HepG2 (cell line): Measurements from ENCODE around the gene TRAK1. TPM values are rescaled to one million over a fixed set of nuclear protein-coding genes. Genes with fewer than 3 reads are reported as not detected.

Source experiments
- ELF4 ChIP-seq: sonication (generic); formaldehyde crosslinking; IDR thresholded peaks from 2 replicates; pipeline ENCODE4 v1.5.0; 2020; ENCODE audit warnings: missing genetic modification reagents, mild to moderate bottlenecking, moderate library complexity, borderline replicate concordance
- GABPB1 ChIP-seq: IDR thresholded peaks from 2 replicates; pipeline ENCODE4 v1.6.1; 2016; ENCODE audit warnings: mild to moderate bottlenecking, missing genetic modification reagents, moderate library complexity, missing compliant biosample characterization
- HES4 ChIP-seq: sonication (generic); formaldehyde crosslinking; IDR thresholded peaks from 2 replicates; pipeline ENCODE4 v1.9.0; 2021; ENCODE audit warnings: mild to moderate bottlenecking, missing genetic modification reagents, borderline replicate concordance
- IKZF1 ChIP-seq: fragments of 450-650 bp; IDR thresholded peaks from 2 replicates; pipeline ENCODE4 v1.7.1; 2016
- KLF11 ChIP-seq: IDR thresholded peaks from 2 replicates; pipeline ENCODE4 v1.6.1; 2016; ENCODE audit warnings: missing compliant biosample characterization
- KMT2A ChIP-seq: sonication (generic); formaldehyde crosslinking; IDR thresholded peaks from 2 replicates; pipeline ENCODE4 v1.4.0; 2020; ENCODE audit warnings: missing genetic modification reagents
- NKX3-1 ChIP-seq: sonication (generic); formaldehyde crosslinking; IDR thresholded peaks from 2 replicates; pipeline ENCODE4 v1.5.0; 2020; ENCODE audit warnings: missing genetic modification reagents
- PCBP1 ChIP-seq: fragments of 200-400 bp; formaldehyde crosslinking; IDR thresholded peaks from 2 replicates; pipeline ENCODE4 v1.6.1; 2017; ENCODE audit warnings: mild to moderate bottlenecking, low read depth, low read length, borderline replicate concordance
- PLRG1 ChIP-seq: fragments of 450-650 bp; conservative IDR thresholded peaks from 2 replicates; pipeline ENCODE4 v1.6.1; 2016
- RBFOX2 ChIP-seq: fragments of 200-400 bp; formaldehyde crosslinking; IDR thresholded peaks from 2 replicates; pipeline ENCODE4 v1.6.1; 2017; ENCODE audit warnings: low read depth, mild to moderate bottlenecking, low read length
- SALL2 ChIP-seq: sonication (generic); formaldehyde crosslinking; IDR thresholded peaks from 2 replicates; pipeline ENCODE4 v1.8.1; 2023; ENCODE audit warnings: mild to moderate bottlenecking, missing genetic modification reagents, inconsistent platforms
- ZNF543 ChIP-seq: sonication (generic); formaldehyde crosslinking; IDR thresholded peaks from 2 replicates; pipeline ENCODE4 v1.4.0; 2020; ENCODE audit warnings: mild to moderate bottlenecking, missing genetic modification reagents
- polyA plus RNA-seq, 8 experiments: library from polyadenylated mRNA; depleted of rRNA in 3 of 8; stranded (reverse) in 7 of 8; unstranded in 1 of 8; fragments of >200 nt; fragmentation: Illumina TruSeq in 4 of 8; extraction: Trizol in 4 of 8; gene quantifications; 2 replicates each; pipeline versions ENCODE4 v1.2.1 to v1.2.3, GENCODE V29; 2011 to 2016; ENCODE audit warnings: low read depth in 4 of 8, missing spikeins in 1 of 8, mixed read lengths in 1 of 8; ENCODE audit not compliant: insufficient read depth in 1 of 8
- total RNA-seq, 5 experiments: library from RNA; depleted of rRNA; stranded (reverse); fragments of >200 nt; fragmentation: Illumina TruSeq; extraction: Trizol; gene quantifications; 2 replicates each; pipeline ENCODE4 v1.2.3, GENCODE V29; 2016; ENCODE audit warnings: low read depth in 1 of 5
- TF ChIP-seq, protein P1 (sequence below): sonication (generic); formaldehyde crosslinking; IDR thresholded peaks from 2 replicates; pipeline ENCODE4 v1.4.0; 2020; ENCODE audit warnings: missing genetic modification reagents
- TF ChIP-seq, protein P2 (sequence below): IDR thresholded peaks from 2 replicates; pipeline ENCODE4 v1.6.1; 2016; ENCODE audit warnings: mild to moderate bottlenecking, missing biosample characterization, missing genetic modification reagents
- TF ChIP-seq, protein P3 (sequence below): sonication (generic); formaldehyde crosslinking; IDR thresholded peaks from 2 replicates; pipeline ENCODE4 v1.8.0; 2022; ENCODE audit warnings: mild to moderate bottlenecking, missing genetic modification reagents; ENCODE audit not compliant: insufficient replicate concordance
- TF ChIP-seq, protein P4 (sequence below), 2 experiments: sonication (generic) in 1 of 2; formaldehyde crosslinking in 1 of 2; IDR thresholded peaks; 2 replicates each; pipeline versions ENCODE4 v1.4.0 to v1.6.1; 2018 to 2020; ENCODE audit warnings: missing genetic modification reagents in 2 of 2, borderline replicate concordance in 1 of 2, low read depth in 1 of 2, mild to moderate bottlenecking in 1 of 2, missing biosample characterization in 1 of 2
- TF ChIP-seq, protein P5 (sequence below): IDR thresholded peaks from 2 replicates; pipeline ENCODE4 v1.6.1; 2018; ENCODE audit warnings: missing genetic modification reagents, mild to moderate bottlenecking, missing compliant biosample characterization

TRAK1 gene
- total and polyA plus RNA-seq, 2 of the 13 experiments (the other 11 are each of a cell fraction or from before 2014, with no cell fraction given): 20.5 to 46.6 TPM

DNA sequence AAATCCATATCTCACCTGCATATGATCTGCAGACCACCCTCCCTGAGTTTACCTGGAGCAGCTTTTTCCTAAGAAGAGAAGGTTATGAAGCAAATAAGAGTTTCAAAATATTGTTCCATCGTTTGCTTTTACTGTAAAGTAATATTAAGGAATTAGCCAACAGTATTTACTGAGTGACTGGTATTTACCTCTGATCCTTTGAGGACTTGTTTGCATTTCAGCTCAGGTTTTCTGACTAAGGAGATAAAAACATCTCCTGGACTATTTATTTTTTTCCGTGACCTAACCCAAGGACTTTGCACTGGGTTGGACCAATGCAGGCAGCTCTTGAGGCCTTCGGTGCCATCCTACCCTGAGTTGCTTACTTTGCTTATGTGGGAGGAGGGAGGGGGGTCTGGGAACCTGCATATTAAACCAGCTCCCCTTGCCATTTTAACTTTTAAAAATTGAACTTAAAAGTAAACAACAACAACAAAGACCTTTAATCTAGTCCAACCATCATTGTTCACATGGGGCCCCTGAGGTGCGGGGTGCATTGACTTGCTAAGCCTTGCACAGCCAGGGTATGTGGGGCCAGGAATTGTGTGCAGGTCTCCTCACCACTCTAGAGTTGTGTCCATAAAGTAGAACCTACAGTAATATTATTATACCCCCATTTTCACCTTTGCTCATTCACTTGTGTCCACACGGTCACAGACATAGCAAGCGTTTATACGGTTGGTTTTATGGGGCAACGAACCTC lies 39.3 kb downstream of the TRAK1 start (continued):
- TF ChIP-seq HES4 (CRISPR knock-in tag) (no peak), IKZF1 (no peak), KLF11 (CRISPR knock-in tag) (0 out of 2 replicates have a peak, but pooled peaks have one; percentile 57), SALL2 (CRISPR knock-in tag) (no peak), PLRG1 (no peak), ELF4 (CRISPR knock-in tag) (no peak), GABPB1 (no peak), RBFOX2 (0 out of 2 replicates have a peak, but pooled peaks have one; percentile 30), ZNF543 (0 out of 2 replicates have a peak, but pooled peaks have one; percentile 50), NKX3-1 (CRISPR knock-in tag) (peak; percentile 86; the same call in 1 of the 2 replicates), PCBP1 (no peak), KMT2A (no peak)
- TF ChIP-seq, protein P1, sequence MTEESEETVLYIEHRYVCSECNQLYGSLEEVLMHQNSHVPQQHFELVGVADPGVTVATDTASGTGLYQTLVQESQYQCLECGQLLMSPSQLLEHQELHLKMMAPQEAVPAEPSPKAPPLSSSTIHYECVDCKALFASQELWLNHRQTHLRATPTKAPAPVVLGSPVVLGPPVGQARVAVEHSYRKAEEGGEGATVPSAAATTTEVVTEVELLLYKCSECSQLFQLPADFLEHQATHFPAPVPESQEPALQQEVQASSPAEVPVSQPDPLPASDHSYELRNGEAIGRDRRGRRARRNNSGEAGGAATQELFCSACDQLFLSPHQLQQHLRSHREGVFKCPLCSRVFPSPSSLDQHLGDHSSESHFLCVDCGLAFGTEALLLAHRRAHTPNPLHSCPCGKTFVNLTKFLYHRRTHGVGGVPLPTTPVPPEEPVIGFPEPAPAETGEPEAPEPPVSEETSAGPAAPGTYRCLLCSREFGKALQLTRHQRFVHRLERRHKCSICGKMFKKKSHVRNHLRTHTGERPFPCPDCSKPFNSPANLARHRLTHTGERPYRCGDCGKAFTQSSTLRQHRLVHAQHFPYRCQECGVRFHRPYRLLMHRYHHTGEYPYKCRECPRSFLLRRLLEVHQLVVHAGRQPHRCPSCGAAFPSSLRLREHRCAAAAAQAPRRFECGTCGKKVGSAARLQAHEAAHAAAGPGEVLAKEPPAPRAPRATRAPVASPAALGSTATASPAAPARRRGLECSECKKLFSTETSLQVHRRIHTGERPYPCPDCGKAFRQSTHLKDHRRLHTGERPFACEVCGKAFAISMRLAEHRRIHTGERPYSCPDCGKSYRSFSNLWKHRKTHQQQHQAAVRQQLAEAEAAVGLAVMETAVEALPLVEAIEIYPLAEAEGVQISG (CRISPR knock-in tag): no peak
- TF ChIP-seq, protein P2, sequence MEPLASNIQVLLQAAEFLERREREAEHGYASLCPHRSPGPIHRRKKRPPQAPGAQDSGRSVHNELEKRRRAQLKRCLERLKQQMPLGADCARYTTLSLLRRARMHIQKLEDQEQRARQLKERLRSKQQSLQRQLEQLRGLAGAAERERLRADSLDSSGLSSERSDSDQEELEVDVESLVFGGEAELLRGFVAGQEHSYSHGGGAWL (CRISPR knock-in tag): no peak
- TF ChIP-seq, protein P3, sequence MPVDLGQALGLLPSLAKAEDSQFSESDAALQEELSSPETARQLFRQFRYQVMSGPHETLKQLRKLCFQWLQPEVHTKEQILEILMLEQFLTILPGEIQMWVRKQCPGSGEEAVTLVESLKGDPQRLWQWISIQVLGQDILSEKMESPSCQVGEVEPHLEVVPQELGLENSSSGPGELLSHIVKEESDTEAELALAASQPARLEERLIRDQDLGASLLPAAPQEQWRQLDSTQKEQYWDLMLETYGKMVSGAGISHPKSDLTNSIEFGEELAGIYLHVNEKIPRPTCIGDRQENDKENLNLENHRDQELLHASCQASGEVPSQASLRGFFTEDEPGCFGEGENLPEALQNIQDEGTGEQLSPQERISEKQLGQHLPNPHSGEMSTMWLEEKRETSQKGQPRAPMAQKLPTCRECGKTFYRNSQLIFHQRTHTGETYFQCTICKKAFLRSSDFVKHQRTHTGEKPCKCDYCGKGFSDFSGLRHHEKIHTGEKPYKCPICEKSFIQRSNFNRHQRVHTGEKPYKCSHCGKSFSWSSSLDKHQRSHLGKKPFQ: peak; percentile 25
- TF ChIP-seq, protein P4, sequence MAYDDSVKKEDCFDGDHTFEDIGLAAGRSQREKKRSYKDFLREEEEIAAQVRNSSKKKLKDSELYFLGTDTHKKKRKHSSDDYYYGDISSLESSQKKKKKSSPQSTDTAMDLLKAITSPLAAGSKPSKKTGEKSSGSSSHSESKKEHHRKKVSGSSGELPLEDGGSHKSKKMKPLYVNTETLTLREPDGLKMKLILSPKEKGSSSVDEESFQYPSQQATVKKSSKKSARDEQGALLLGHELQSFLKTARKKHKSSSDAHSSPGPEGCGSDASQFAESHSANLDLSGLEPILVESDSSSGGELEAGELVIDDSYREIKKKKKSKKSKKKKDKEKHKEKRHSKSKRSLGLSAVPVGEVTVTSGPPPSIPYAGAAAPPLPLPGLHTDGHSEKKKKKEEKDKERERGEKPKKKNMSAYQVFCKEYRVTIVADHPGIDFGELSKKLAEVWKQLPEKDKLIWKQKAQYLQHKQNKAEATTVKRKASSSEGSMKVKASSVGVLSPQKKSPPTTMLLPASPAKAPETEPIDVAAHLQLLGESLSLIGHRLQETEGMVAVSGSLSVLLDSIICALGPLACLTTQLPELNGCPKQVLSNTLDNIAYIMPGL (CRISPR knock-in tag; IDR thresholded peaks at IDR 0.05; ENCODE audit: borderline replicate concordance in 1 of 2, low read depth in 1 of 2): no peak
- TF ChIP-seq, protein P5, sequence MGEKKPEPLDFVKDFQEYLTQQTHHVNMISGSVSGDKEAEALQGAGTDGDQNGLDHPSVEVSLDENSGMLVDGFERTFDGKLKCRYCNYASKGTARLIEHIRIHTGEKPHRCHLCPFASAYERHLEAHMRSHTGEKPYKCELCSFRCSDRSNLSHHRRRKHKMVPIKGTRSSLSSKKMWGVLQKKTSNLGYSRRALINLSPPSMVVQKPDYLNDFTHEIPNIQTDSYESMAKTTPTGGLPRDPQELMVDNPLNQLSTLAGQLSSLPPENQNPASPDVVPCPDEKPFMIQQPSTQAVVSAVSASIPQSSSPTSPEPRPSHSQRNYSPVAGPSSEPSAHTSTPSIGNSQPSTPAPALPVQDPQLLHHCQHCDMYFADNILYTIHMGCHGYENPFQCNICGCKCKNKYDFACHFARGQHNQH: peak; percentile 64; the same call in 1 of the 2 replicates
